Loucy (cell line): ENCODE data around the gene UBE2K.

Source experiments
- CTCF ChIP-seq: fragments of 200-600 bp; sonication (generic); conservative IDR thresholded peaks from 2 replicates; pipeline ENCODE4 v1.5.1; 2014; ENCODE audit warnings: mild to moderate bottlenecking, antibody characterized with exemption, low read length
- EZH2phosphoT487 ChIP-seq: fragments of 200-600 bp; IDR thresholded peaks from 2 replicates; pipeline ENCODE4 v1.6.1; 2018; ENCODE audit warnings: antibody characterized with exemption, mild to moderate bottlenecking, moderate library complexity, borderline replicate concordance

GRCh38 chr4:39770005-39770404, 72.1 kb downstream of the UBE2K start:
- TF ChIP-seq CTCF (no peak), EZH2phosphoT487 (no peak)
